Osteocyte (in vitro differentiated cells): ENCODE measurements around the gene PCDHB10. TPM values are rescaled to one million over a fixed set of nuclear protein-coding genes. Genes with fewer than 3 reads are reported as not detected.
"Not testable (repeated sequence)": the region's sequence is repeated elsewhere in the genome, so short reads cannot be mapped to it uniquely, and the experiment has no call there.

Experiments
- DNase-seq: peaks from one replicate; pipeline ENCODE4 v3.0.0; 2021; ENCODE audit warnings: mixed read lengths; ENCODE audit not compliant: unreplicated experiment; ENCODE audit errors: extremely low spot score
- H3K27ac Mint-ChIP-seq: one replicate; pipeline ENCODE4 v1.8.0; 2021; ENCODE audit warnings: mild to moderate bottlenecking, mixed read lengths; ENCODE audit not compliant: unreplicated experiment
- H3K27me3 Mint-ChIP-seq: one replicate; pipeline ENCODE4 v1.8.0; 2021; ENCODE audit warnings: mixed read lengths; ENCODE audit not compliant: unreplicated experiment
- H3K36me3 Mint-ChIP-seq: one replicate; pipeline ENCODE4 v1.8.0; 2021; ENCODE audit warnings: mixed read lengths; ENCODE audit not compliant: unreplicated experiment
- H3K4me1 Mint-ChIP-seq: one replicate; pipeline ENCODE4 v1.8.0; 2021; ENCODE audit warnings: mixed read lengths; ENCODE audit not compliant: unreplicated experiment
- H3K4me3 Mint-ChIP-seq: one replicate; pipeline ENCODE4 v1.8.0; 2021; ENCODE audit warnings: mild to moderate bottlenecking, moderate library complexity, mixed read lengths; ENCODE audit not compliant: unreplicated experiment
- H3K9me3 Mint-ChIP-seq: one replicate; pipeline ENCODE4 v1.8.0; 2021; ENCODE audit warnings: mixed read lengths; ENCODE audit not compliant: unreplicated experiment
- CTCF ChIP-seq: fragments of 200-600 bp; sonication (generic); IDR thresholded peaks from 2 replicates; pipeline ENCODE4 v1.5.0; 2021; ENCODE audit warnings: antibody characterized with exemption, mild to moderate bottlenecking, moderate library complexity
- total RNA-seq: library from RNA; stranded (reverse); gene quantifications from 2 replicates; pipeline ENCODE4 v1.2.1, GENCODE V29; 2021

PCDHB10 gene
- total RNA-seq, 1 donor from 2014 or later = 7.8 TPM

GRCh38 chr5:141155540-141156374 is 36.4 kb upstream of the PCDHB10 start:
- peaks cover 23% of the 10 kb centered on the region for H3K9me3 Mint-ChIP-seq
- DNase-seq = no peak
- TF ChIP-seq CTCF = no peak
- H3K27me3 Mint-ChIP-seq = no peaks in the 10 kb centered on the region
- H3K27ac Mint-ChIP-seq = no peak overlapping the region
- H3K4me1 Mint-ChIP-seq = no peaks in the 10 kb centered on the region
- peaks cover 18% of the 10 kb centered on the region for H3K36me3 Mint-ChIP-seq
- H3K4me3 Mint-ChIP-seq = no peak overlapping the region

GRCh38 chr5:141157356-141157755 is 34.8 kb upstream of the PCDHB10 start:
- H3K4me3 Mint-ChIP-seq, DNase-seq, H3K27me3 Mint-ChIP-seq, H3K27ac Mint-ChIP-seq, H3K4me1 Mint-ChIP-seq: not testable (repeated sequence)
- peaks cover 14% of the 10 kb centered on the region for H3K36me3 Mint-ChIP-seq
- peaks cover 36% of the 10 kb centered on the region for H3K9me3 Mint-ChIP-seq

DNA sequence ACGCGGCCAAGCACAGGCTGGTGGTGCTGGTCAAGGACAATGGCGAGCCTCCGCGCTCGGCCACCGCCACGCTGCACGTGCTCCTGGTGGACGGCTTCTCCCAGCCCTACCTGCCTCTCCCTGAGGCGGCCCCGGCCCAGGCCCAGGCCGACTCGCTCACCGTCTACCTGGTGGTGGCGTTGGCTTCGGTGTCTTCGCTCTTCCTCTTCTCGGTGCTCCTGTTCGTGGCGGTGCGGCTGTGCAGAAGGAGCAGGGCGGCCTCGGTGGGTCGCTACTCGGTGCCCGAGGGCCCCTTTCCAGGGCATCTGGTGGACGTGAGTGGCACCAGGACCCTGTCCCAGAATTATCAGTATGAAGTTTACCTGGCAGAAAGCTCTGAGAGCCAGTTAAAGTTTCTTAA is 34.3 kb upstream of the PCDHB10 start:
- Mint-ChIP-seq H3K9me3 (peaks cover 34% of the 10 kb centered on the region), H3K36me3 (peaks cover 12% of the 10 kb centered on the region)
- DNase-seq, H3K27ac Mint-ChIP-seq, H3K4me3 Mint-ChIP-seq, H3K27me3 Mint-ChIP-seq, H3K4me1 Mint-ChIP-seq: not testable (repeated sequence)

DNA sequence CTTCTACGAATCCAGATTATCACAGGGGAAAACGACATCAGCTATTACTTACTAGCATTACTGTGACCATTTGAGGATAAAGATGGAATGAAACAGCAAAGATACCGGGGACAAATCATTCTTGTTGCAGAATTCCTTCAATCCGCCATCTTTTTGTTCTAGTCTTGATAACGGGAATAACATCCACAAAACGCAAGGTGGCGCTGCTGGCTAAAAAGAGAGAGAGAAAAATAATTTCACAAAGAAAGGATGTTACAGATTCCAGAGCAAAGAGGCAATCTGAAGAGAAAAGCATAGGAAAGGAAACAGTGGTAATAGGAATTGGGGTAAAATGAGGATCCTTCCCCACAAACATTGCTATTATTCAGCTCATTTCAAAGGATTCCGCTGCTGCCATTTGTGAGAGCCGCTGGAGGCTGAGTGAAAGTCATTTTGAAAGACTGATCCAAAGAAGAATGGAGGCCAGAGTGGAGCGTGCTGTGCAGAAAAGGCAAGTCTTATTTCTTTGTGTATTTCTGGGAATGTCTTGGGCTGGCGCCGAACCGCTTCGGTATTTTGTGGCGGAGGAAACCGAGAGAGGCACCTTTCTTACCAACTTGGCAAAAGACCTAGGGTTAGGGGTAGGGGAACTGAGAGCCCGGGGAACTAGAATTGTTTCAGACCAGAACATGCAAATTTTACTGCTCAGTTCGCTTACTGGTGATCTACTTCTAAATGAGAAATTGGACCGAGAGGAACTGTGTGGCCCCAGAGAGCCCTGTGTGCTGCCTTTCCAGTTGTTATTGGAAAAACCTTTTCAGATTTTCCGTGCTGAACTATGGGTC is 19.6 kb upstream of the PCDHB10 start, which contains the start of gene PCDHB7:
PCDHB7 (plus strand) TSS at position 264 of the 824 bp plus-strand sequence; CDS start at position 456, 192 bp downstream.
- peak; percentile 13 for TF ChIP-seq CTCF
- Mint-ChIP-seq H3K36me3 (peaks cover 10% of the 10 kb centered on the region), H3K27me3 (no peaks in the 10 kb centered on the region), H3K4me1 (no peaks in the 10 kb centered on the region), H3K27ac (no peak within 1 kb of the TSS), H3K4me3 (no peak within 1 kb of the TSS), H3K9me3 (peaks cover 34% of the 10 kb centered on the region)
- no peak for DNase-seq

DNA sequence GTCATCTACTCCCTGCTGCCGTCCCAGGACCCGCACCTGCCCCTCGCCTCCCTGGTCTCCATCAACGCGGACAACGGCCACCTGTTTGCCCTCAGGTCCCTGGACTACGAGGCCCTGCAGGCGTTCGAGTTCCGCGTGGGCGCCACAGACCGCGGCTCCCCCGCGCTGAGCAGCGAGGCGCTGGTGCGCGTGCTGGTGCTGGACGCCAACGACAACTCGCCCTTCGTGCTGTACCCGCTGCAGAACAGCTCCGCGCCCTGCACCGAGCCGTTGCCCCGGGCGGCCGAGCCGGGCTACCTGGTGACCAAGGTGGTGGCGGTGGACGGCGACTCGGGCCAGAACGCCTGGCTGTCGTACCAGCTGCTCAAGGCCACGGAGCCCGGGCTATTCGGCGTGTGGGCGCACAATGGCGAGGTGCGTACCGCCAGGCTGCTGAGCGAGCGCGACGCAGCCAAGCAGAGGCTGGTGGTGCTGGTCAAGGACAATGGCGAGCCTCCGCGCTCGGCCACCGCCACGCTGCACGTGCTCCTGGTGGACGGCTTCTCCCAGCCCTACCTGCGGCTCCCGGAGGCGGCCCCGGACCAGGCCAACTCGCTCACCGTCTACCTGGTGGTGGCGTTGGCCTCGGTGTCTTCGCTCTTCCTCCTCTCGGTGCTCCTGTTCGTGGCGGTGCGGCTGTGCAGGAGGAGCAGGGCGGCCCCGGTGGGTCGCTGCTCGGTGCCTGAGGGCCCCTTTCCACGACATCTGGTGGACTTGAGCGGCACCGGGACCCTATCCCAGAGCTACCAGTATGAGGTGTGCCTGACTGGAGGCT is 17.7 kb upstream of the PCDHB10 start:
- H3K27ac Mint-ChIP-seq, H3K4me1 Mint-ChIP-seq, H3K4me3 Mint-ChIP-seq, H3K27me3 Mint-ChIP-seq, H3K36me3 Mint-ChIP-seq, DNase-seq: not testable (repeated sequence)
- H3K9me3 Mint-ChIP-seq = peaks cover 19% of the 10 kb centered on the region

DNA sequence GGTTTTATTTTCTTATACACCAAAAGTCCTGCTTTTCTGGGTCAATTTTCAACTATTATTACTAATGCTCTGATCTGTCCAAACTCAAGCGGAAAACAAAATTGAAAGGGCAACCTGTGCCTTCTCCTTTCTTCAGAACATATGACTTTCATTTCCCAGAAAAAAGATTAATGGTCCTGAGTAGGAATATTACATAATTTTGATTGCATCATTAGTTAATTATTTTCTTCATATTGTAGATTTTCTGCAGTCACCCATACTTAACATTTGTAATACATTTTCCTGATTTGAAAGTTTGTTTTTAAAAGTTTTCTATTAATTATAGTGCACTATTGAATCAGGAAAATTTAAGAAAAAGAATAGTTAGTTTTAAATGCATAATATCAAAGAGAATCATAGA is 16.2 kb upstream of the PCDHB10 start:
- H3K36me3 Mint-ChIP-seq = peaks cover 5% of the 10 kb centered on the region
- H3K27ac Mint-ChIP-seq = no peak overlapping the region
- no peak for TF ChIP-seq CTCF
- no peaks in the 10 kb centered on the region for H3K27me3 Mint-ChIP-seq
- peaks cover 9% of the 10 kb centered on the region for H3K9me3 Mint-ChIP-seq
- DNase-seq = no peak
- H3K4me3 Mint-ChIP-seq = no peak overlapping the region
- H3K4me1 Mint-ChIP-seq = no peaks in the 10 kb centered on the region

- not testable (repeated sequence) for H3K36me3 Mint-ChIP-seq, H3K27me3 Mint-ChIP-seq, H3K27ac Mint-ChIP-seq, DNase-seq, H3K4me1 Mint-ChIP-seq, H3K4me3 Mint-ChIP-seq
- peaks cover 18% of the 10 kb centered on the region for H3K9me3 Mint-ChIP-seq
Measured at GRCh38 chr5:141177577-141178191, 14.5 kb upstream of the PCDHB10 start, which contains the start of gene PCDHB8. PCDHB8 (plus strand) TSS chr5:141177790; CDS start chr5:141178035, 245 bp downstream.

- peaks cover 24% of the 10 kb centered on the region for H3K9me3 Mint-ChIP-seq
- H3K27ac Mint-ChIP-seq, H3K36me3 Mint-ChIP-seq, H3K4me1 Mint-ChIP-seq, DNase-seq, H3K4me3 Mint-ChIP-seq, H3K27me3 Mint-ChIP-seq: not testable (repeated sequence)
Measured at GRCh38 chr5:141179371-141179770, 12.8 kb upstream of the PCDHB10 start.
